Non-pigmented ciliary epithelial cell (primary cell): ENCODE data around the gene CCNG2.

Experiments used
- DNase-seq: peaks from one replicate; pipeline ENCODE4 v3.0.0-alpha.2; 2010; ENCODE audit warnings: low read depth

The CCNG2 gene

DNA sequence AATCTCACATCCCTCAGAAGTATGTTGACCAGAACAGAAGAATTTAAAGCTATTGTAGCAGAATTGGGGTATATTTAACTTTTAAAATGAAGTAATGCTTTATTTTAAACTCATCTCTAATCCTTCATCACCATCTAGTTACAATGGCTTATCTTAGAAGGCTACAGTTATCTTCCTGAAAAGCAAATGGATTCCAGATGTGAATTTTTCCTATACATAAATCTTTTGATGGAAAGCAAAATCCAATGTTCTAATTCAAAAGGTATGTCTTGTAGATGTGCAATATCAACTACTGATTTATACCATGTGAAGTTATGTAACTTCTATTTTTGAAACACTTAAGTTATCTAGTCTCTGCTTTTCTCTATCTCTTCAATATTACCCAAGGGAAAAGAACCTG is 47.6 kb downstream of the CCNG2 start:
- DNase-seq = no peak

DNA sequence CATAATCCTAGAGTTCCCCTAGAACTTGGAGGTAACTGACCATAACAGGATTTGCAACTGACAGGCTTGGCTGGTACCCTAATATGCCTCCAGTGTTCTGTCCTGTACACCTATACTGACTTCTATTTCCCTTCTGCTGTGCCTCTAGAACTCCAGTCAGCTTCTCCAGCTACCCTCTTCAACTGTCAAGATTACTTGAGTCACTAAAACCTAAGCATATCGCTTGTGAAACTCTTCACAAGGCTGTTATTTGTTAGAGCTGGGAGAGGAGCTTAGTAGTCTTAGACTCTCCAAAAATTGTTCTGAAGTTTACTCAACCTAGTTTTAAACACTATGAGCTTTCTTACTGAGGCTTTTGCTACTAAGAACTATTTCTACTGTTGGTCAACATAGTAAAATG is 52.0 kb downstream of the CCNG2 start:
- DNase-seq = no peak

DNA sequence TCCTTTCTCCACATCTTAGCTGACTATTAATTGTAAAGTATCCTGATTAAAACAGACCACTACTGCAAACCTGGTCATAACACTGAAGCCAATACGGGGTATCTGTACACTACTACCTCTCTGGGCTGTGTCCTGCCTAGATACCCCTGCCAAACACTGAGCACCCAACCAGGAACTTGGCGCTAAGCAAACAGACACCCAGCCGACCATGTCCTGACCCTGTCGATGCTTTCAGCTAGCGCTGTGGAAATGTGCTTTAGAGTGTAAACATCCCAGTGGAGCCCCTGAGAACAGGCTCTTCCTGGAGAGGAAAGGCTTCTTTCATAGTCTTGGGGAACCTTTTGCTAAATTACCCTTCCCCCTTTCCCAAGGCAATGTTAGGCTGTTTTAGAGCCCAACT is 52.9 kb downstream of the CCNG2 start:
- no peak for DNase-seq

DNA sequence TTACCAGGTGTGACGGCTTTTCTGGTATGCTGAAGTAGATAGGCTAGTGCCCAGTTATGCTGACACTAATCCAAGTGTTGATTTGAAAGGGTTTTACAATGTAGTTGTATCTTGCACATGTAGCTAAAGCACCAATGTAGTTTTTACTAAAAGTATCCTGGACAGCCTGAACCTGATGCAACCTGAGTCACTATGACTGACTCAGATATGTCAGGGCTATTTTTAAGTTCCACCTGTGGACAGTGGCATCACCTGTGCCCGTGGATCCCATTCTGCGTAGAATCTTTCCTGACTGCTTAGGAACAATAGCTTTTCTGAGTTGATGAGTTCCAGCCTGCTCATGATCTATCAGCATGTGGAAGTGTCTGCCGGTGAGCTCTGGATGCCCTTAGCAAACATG is 58.1 kb downstream of the CCNG2 start:
- no peak for DNase-seq

DNA sequence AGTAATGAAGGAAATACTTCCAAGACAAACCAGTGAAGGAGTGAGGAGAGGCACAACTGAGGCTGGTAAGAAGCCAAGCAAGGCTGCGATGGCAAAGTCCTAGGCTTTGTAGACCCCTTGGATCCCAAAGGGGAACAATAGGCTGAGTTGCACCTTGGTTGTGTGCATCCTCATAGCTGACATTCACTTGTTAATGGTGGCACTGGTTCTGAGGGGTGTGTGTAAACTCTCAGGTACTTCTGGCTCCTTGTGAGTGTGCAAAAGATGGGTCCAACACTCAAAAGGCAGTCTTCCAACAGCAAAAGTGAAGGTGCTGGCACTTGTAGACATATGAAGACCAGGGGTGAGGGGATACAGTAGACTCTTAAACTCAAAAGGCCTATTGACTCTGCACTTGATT is 60.5 kb downstream of the CCNG2 start:
- no peak for DNase-seq

DNA sequence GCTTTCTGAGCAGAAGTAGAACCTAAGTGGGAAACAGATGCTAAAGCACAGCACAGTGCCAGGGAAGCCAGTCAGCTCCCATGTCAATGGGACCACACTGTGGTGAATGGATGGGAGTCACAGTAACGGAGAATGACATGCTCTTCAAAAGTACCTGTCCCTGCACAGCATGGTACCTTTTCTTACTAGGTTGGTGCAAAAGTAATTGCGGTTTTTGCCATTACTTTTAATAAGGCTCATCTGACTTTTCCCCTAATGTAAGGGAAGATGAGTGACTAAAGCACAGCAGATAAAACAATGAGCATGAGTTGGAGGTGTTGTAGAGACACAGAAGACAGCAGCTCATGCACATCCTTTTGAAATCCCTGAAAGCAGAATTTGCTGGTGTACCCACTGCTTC is 62.3 kb downstream of the CCNG2 start:
- DNase-seq = no peak
